Osteocyte (in vitro differentiated cells): ENCODE data around the gene TSEN34. TPM values are rescaled to one million over a fixed set of nuclear protein-coding genes. Genes with fewer than 3 reads are reported as not detected.
A peak's percentile ranks its signal among the peaks of the same experiment; 100 is the strongest.

ENCODE experiments used
- DNase-seq: peaks from one replicate; pipeline ENCODE4 v3.0.0; 2021; ENCODE audit warnings: mixed read lengths; ENCODE audit not compliant: unreplicated experiment; ENCODE audit errors: extremely low spot score
- H3K27ac Mint-ChIP-seq: one replicate; pipeline ENCODE4 v1.8.0; 2021; ENCODE audit warnings: mild to moderate bottlenecking, mixed read lengths; ENCODE audit not compliant: unreplicated experiment
- H3K27me3 Mint-ChIP-seq: one replicate; pipeline ENCODE4 v1.8.0; 2021; ENCODE audit warnings: mixed read lengths; ENCODE audit not compliant: unreplicated experiment
- H3K36me3 Mint-ChIP-seq: one replicate; pipeline ENCODE4 v1.8.0; 2021; ENCODE audit warnings: mixed read lengths; ENCODE audit not compliant: unreplicated experiment
- H3K4me1 Mint-ChIP-seq: one replicate; pipeline ENCODE4 v1.8.0; 2021; ENCODE audit warnings: mixed read lengths; ENCODE audit not compliant: unreplicated experiment
- H3K4me3 Mint-ChIP-seq: one replicate; pipeline ENCODE4 v1.8.0; 2021; ENCODE audit warnings: mild to moderate bottlenecking, moderate library complexity, mixed read lengths; ENCODE audit not compliant: unreplicated experiment
- H3K9me3 Mint-ChIP-seq: one replicate; pipeline ENCODE4 v1.8.0; 2021; ENCODE audit warnings: mixed read lengths; ENCODE audit not compliant: unreplicated experiment
- total RNA-seq: library from RNA; stranded (reverse); gene quantifications from 2 replicates; pipeline ENCODE4 v1.2.1, GENCODE V29; 2021
- TF ChIP-seq, protein P1 (sequence below): fragments of 200-600 bp; sonication (generic); IDR thresholded peaks from 2 replicates; pipeline ENCODE4 v1.5.0; 2021; ENCODE audit warnings: antibody characterized with exemption, mild to moderate bottlenecking, moderate library complexity

TSEN34 gene
- total RNA-seq, 1 donor from 2014 or later = 53.7 TPM

DNA sequence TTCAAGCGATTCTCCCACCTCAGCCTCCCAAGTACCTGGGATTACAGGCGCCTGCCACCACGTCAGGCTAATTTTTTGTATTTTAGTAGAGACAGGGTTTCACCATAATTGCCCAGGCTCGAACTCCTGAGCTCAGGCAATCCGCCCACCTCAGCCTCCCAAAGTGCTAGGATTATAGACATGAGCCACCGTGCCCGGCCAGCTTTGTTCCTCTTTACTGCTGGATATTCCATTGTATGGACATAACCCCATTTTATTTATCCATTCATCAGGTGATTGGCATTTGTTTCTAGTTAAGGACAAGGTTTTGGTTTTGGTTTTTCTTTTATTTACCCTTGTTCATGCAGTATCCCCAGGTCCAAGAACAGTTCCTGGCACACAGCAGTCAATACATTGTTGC is 5.4 kb downstream of the TSEN34 start:
- Mint-ChIP-seq H3K4me3 (no peak overlapping the region), H3K27ac (no peak overlapping the region), H3K27me3 (no peaks in the 10 kb centered on the region), H3K36me3 (peaks cover 20% of the 10 kb centered on the region), H3K4me1 (peaks cover 26% of the 10 kb centered on the region), H3K9me3 (no peaks in the 10 kb centered on the region)
- TF ChIP-seq, protein P1, sequence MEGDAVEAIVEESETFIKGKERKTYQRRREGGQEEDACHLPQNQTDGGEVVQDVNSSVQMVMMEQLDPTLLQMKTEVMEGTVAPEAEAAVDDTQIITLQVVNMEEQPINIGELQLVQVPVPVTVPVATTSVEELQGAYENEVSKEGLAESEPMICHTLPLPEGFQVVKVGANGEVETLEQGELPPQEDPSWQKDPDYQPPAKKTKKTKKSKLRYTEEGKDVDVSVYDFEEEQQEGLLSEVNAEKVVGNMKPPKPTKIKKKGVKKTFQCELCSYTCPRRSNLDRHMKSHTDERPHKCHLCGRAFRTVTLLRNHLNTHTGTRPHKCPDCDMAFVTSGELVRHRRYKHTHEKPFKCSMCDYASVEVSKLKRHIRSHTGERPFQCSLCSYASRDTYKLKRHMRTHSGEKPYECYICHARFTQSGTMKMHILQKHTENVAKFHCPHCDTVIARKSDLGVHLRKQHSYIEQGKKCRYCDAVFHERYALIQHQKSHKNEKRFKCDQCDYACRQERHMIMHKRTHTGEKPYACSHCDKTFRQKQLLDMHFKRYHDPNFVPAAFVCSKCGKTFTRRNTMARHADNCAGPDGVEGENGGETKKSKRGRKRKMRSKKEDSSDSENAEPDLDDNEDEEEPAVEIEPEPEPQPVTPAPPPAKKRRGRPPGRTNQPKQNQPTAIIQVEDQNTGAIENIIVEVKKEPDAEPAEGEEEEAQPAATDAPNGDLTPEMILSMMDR = no peak
- DNase-seq = no peak

DNA sequence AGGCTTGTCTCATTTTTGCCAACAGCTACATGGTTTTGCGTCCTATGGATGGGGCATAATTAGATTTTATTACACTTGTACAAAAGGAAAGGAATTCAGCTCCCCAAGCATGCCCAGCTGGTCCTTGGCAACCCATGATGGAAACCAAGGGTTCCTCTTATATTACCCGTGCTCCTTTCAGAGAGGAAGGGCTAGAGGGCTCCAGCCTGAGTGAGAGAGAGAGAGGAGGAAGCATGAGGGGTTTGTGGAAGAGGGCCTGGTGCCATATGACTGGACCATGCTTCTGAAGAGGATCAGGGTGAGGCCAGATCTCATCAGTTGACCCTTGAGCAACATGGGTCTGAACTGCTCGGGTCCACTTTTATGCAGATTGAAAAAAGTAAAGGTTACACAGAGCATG is 6.0 kb downstream of the TSEN34 start:
- TF ChIP-seq, protein P1 = no peak
- Mint-ChIP-seq H3K9me3 (no peaks in the 10 kb centered on the region), H3K36me3 (peaks cover 24% of the 10 kb centered on the region), H3K27ac (peak overlapping the region; percentile 34), H3K4me1 (peaks cover 26% of the 10 kb centered on the region), H3K4me3 (no peak overlapping the region), H3K27me3 (no peaks in the 10 kb centered on the region)
- DNase-seq = no peak

DNA sequence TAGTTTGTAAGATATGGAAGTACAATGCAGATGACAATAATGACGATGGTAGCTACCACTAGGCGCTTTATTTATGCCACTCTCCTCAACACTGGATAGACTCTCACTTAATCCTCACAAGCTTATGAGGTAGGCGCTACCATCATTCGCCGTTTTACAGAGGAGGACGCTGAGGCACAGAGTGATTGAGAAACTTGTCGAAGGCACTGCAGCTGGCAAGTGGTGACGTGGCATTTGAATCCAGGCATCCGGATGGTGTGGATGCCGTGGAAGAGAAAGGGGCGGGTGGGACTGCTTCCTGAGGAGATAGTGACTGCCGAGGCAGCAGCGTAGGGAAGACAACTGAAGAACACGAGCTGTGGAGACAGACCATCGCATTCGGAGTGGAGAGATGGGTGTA is 8.3 kb downstream of the TSEN34 start:
- Mint-ChIP-seq H3K4me1 (peaks cover 31% of the 10 kb centered on the region), H3K27ac (peak overlapping the region; percentile 99), H3K4me3 (peak overlapping the region; percentile 61), H3K27me3 (no peaks in the 10 kb centered on the region), H3K9me3 (no peaks in the 10 kb centered on the region), H3K36me3 (peaks cover 30% of the 10 kb centered on the region)
- DNase-seq = no peak
- TF ChIP-seq, protein P1 = no peak

DNA sequence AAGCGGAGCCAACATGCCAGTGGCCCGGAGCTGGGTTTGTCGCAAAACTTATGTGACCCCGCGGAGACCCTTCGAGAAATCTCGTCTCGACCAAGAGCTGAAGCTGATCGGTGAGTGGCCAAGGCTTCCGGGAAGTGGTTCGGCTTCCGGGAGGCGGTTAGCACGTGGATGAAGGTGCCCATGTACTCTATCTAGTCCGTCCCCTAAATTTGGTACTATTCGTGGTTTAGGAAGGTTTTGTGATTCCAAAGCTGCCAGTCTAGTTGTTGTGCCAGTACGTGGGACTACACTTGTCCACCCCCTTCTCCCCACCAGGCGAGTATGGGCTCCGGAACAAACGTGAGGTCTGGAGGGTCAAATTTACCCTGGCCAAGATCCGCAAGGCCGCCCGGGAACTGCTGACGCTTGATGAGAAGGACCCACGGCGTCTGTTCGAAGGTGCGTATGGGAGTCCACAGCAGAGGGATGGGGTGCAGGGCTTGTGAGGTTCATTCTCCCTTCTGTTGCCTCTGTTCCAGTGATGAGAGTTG is 10.1 kb downstream of the TSEN34 start:
- no peaks in the 10 kb centered on the region for H3K27me3 Mint-ChIP-seq
- no peak for DNase-seq
- TF ChIP-seq, protein P1 = no peak
- peak overlapping the region; percentile 99 for H3K27ac Mint-ChIP-seq
- peak overlapping the region; percentile 100 for H3K4me3 Mint-ChIP-seq
- H3K36me3 Mint-ChIP-seq = peaks cover 31% of the 10 kb centered on the region
- no peaks in the 10 kb centered on the region for H3K9me3 Mint-ChIP-seq
- H3K4me1 Mint-ChIP-seq = peaks cover 43% of the 10 kb centered on the region

DNA sequence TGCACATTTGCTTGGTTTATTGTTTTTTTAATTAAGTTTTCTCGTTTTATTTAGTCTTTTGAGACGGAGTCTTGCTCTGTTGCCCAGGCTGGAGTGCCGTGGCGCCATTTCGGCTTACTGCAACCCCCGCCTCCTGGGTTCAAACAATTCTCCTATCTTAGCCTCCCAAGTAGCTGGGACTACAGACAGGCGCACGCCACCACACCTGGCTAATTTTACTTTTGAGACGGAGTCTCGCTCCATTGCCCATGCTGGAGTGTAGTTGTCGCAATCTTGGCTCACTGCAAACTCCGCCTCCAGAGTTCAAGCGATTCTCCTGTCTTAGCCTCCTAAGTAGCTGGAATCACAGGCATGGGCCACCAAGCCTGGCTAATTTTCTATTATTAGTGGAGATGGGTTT is 10.9 kb downstream of the TSEN34 start:
- TF ChIP-seq, protein P1 = no peak
- Mint-ChIP-seq H3K27ac (peak overlapping the region; percentile 99), H3K9me3 (no peaks in the 10 kb centered on the region), H3K36me3 (peaks cover 31% of the 10 kb centered on the region), H3K27me3 (no peaks in the 10 kb centered on the region), H3K4me3 (peak overlapping the region; percentile 100), H3K4me1 (peaks cover 43% of the 10 kb centered on the region)
- DNase-seq = no peak
